Right lobe of liver (tissue), 4 donors: Measurements from ENCODE around the gene MYO3B.

Experiments
- CTCF ChIP-seq, 4 donors: fragments of 200-600 bp in 3 of 4; fragments of 450-650 bp in 1 of 4; IDR thresholded peaks; one replicate each; pipeline versions ENCODE4 v1.5.1 to v1.8.0; 2016 to 2022; ENCODE audit warnings: antibody characterized with exemption in 4 of 4, mild to moderate bottlenecking in 2 of 4
- POLR2A ChIP-seq: fragments of 450-650 bp; IDR thresholded peaks from one replicate; pipeline ENCODE4 v1.6.1; 2017; ENCODE audit warnings: antibody characterized with exemption, mild to moderate bottlenecking
- donor health status: DM: no; HTN: no; CAD: no.
- donor health status: DM: no; HTN: no; CAD: no.
- donor health status: DM: no; HTN: yes; CAD: no.

DNA sequence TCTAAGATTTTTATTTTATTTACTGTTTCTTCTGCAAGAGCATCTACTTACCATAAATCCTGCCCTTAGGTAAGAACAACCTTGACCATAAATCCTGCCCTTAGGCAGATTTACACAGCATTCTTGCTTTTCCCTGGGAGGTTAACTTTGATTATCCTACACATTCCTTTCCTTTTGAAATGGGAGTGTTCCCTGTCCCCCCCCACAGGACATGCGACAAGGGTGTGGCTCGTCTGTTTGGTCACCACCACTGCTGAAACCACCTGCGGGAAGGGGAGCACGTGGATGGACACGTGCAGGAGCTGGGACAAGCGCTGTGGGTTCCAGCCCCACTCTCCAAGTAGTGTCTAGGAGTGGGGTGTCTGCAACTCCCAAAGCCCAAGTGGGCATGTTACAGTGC is 297.9 kb downstream of the MYO3B start:
- TF ChIP-seq CTCF (IDR thresholded peaks at IDR 0.05) (no peak), POLR2A (no peak)
